Progenitor cell of endocrine pancreas (in vitro differentiated cells): Measurements from ENCODE around the gene PLBD2. TPM values are rescaled to one million over a fixed set of nuclear protein-coding genes. Genes with fewer than 3 reads are reported as not detected.

ENCODE experiments used
- DNase-seq: peaks from one replicate; pipeline ENCODE4 v3.0.0; 2021; ENCODE audit warnings: low spot score; ENCODE audit not compliant: unreplicated experiment
- H3K27ac Mint-ChIP-seq: 2 replicates; pipeline ENCODE4 v1.8.0; 2021; ENCODE audit warnings: mild to moderate bottlenecking, moderate library complexity, mixed read lengths
- H3K27me3 Mint-ChIP-seq: 2 replicates; pipeline ENCODE4 v1.8.0; 2021; ENCODE audit warnings: mixed read lengths
- H3K36me3 Mint-ChIP-seq: 2 replicates; pipeline ENCODE4 v1.8.0; 2022; ENCODE audit warnings: mixed read lengths; ENCODE audit not compliant: insufficient read depth
- H3K4me1 Mint-ChIP-seq: 2 replicates; pipeline ENCODE4 v1.8.0; 2021; ENCODE audit warnings: low read depth, mixed read lengths
- H3K4me3 Mint-ChIP-seq: 2 replicates; pipeline ENCODE4 v1.8.0; 2021; ENCODE audit warnings: low read depth, mild to moderate bottlenecking, moderate library complexity, mixed read lengths
- H3K9me3 Mint-ChIP-seq: 2 replicates; pipeline ENCODE4 v1.8.0; 2021; ENCODE audit warnings: low read depth, mixed read lengths
- CTCF ChIP-seq: fragments of 200-600 bp; sonication (generic); IDR thresholded peaks from one replicate; pipeline ENCODE4 v1.5.0; 2021; ENCODE audit warnings: antibody characterized with exemption, mild to moderate bottlenecking; ENCODE audit not compliant: unreplicated experiment
- total RNA-seq: library from RNA; stranded (reverse); gene quantifications from 2 replicates; pipeline ENCODE4 v1.2.1, GENCODE V29; 2021

PLBD2 gene
- total RNA-seq, 1 donor from 2014 or later, result 48.0 TPM

DNA sequence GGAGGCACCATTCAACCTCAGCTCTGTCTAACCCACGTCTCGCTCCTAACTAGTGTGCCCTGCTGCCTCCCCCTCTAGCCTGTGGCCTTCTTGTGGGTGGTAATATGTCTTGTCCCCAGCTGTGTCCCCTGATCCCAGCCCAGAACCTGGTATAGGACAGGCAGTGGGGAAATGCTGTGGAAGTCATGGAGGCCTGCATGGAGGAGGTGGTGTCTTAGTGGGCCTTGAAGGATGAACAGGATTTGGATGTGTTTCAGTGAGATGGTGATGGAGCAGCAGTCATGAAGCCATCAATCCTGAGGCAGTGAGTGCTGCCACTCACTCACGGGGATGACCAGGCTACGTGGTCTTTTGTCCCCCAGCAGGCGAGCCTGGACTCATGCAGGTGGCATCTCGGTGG is 13.4 kb downstream of the PLBD2 start:
- Mint-ChIP-seq H3K9me3 (no peaks in the 10 kb centered on the region), H3K27me3 (no peaks in the 10 kb centered on the region), H3K4me3 (no peak overlapping the region), H3K27ac (no peak overlapping the region), H3K4me1 (peaks cover 2% of the 10 kb centered on the region), H3K36me3 (peaks cover 13% of the 10 kb centered on the region)
- DNase-seq, result no peak
- TF ChIP-seq CTCF, result no peak

- Mint-ChIP-seq H3K4me1 (peaks cover 2% of the 10 kb centered on the region), H3K36me3 (peaks cover 16% of the 10 kb centered on the region), H3K4me3 (no peak overlapping the region), H3K9me3 (no peaks in the 10 kb centered on the region), H3K27me3 (no peaks in the 10 kb centered on the region), H3K27ac (no peak overlapping the region)
- DNase-seq, result no peak
- no peak for TF ChIP-seq CTCF
Observed at GRCh38 chr12:113372371-113372770, 14.0 kb downstream of the PLBD2 start.

- TF ChIP-seq CTCF, result no peak
- Mint-ChIP-seq H3K4me3 (no peak overlapping the region), H3K27ac (no peak overlapping the region), H3K36me3 (peaks cover 18% of the 10 kb centered on the region), H3K4me1 (peaks cover 2% of the 10 kb centered on the region), H3K27me3 (no peaks in the 10 kb centered on the region), H3K9me3 (no peaks in the 10 kb centered on the region)
- DNase-seq, result no peak
Observed at GRCh38 chr12:113373440-113373839, 15.1 kb downstream of the PLBD2 start.

GRCh38 chr12:113373969-113374368 is 15.6 kb downstream of the PLBD2 start:
- no peaks in the 10 kb centered on the region for H3K9me3 Mint-ChIP-seq
- no peak overlapping the region for H3K27ac Mint-ChIP-seq
- TF ChIP-seq CTCF, result no peak
- no peak for DNase-seq
- H3K4me3 Mint-ChIP-seq, result no peak overlapping the region
- no peaks in the 10 kb centered on the region for H3K27me3 Mint-ChIP-seq
- peaks cover 18% of the 10 kb centered on the region for H3K36me3 Mint-ChIP-seq
- peaks cover 2% of the 10 kb centered on the region for H3K4me1 Mint-ChIP-seq

DNA sequence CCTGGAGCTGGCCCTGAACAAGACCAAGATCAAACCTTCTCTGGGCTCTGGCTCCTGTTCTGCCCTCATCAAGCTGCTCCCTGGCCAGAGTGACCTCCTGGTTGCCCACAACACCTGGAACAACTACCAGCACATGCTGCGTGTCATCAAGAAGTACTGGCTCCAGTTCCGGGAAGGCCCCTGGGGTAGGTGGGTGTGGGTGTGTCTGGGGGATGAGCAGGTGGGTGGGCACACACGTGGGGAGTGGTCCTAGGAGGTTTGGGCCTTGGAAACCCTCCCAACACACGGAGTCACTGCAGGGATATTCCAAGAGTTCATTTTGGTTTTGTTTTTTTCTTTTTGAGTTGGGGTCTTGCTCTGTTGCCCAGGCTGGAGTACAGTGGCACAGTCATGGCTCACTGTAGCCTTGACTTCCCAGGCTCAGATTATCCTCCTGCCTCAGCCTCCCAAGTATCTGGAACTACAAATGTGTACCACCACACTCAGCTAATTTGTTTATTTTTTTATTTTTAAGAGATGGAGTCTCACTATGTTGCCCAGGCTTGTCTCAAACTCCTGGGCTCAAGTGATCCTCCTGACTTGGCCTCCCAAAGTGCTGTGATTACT is 16.5 kb downstream of the PLBD2 start:
- Mint-ChIP-seq H3K27me3 (no peaks in the 10 kb centered on the region), H3K4me3 (no peak overlapping the region), H3K36me3 (peaks cover 18% of the 10 kb centered on the region), H3K27ac (no peak overlapping the region), H3K4me1 (peaks cover 2% of the 10 kb centered on the region), H3K9me3 (no peaks in the 10 kb centered on the region)
- no peak for TF ChIP-seq CTCF
- DNase-seq, result no peak
